ENCODE data around the gene ZNF862.
"Not testable (repeated sequence)": the region's sequence is repeated elsewhere in the genome, so short reads cannot be mapped to it uniquely, and the experiment has no call there.

The ZNF862 gene

DNA sequence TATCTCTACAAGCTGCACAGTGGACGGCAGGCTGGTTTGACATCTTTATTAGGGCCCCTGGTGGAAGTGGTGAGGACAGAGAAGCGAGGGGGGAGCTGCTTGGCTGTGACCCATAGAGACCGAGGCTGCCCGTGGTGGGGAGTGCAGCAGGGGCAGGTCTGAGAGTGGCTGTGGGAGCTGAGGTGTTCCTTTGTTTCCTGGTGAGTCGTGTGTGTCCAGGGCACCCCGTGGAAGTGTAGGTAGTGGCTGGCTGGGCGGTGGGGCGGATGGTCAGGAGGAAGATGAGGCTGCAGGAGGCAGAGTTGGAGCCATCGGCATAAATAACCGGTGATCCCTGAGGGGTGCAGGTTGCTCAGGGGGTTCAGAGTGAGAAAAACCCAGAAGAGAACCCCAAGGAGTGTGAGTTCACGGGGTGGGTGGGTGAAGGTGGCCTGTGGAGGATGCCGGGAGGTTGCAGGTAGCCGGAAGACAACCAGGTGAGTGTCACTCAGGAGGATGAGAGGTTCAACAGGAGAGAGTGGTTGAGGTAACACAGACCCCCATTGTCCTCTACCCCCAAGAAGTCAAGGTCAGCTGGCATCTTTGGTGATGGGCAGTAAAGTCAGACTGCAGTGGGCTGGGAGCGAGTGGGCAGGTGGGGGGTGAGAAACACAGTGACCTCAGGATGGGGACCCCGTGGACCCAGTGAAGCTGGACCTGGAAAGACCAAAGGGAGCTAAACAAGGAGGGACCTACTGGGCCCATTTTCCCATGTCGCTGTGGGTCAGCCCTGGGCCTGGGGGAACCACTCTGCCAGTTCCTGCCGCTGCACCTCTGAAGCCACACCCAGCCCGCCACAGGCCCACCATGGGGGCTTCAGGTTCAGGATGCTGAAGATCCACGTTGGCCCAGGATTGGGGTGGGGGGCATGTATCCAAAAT is 43.4 kb downstream of the ZNF862 start:
- Mint-ChIP-seq H3K4me1 (ENCODE audit: low read depth) (peaks cover 26% of the 10 kb centered on the region), H3K27ac (no peak overlapping the region), H3K9me3 (ENCODE audit: low read depth) (no peaks in the 10 kb centered on the region), H3K4me3 (no peak overlapping the region), H3K27me3 (no peaks in the 10 kb centered on the region), H3K36me3 (no peaks in the 10 kb centered on the region)

DNA sequence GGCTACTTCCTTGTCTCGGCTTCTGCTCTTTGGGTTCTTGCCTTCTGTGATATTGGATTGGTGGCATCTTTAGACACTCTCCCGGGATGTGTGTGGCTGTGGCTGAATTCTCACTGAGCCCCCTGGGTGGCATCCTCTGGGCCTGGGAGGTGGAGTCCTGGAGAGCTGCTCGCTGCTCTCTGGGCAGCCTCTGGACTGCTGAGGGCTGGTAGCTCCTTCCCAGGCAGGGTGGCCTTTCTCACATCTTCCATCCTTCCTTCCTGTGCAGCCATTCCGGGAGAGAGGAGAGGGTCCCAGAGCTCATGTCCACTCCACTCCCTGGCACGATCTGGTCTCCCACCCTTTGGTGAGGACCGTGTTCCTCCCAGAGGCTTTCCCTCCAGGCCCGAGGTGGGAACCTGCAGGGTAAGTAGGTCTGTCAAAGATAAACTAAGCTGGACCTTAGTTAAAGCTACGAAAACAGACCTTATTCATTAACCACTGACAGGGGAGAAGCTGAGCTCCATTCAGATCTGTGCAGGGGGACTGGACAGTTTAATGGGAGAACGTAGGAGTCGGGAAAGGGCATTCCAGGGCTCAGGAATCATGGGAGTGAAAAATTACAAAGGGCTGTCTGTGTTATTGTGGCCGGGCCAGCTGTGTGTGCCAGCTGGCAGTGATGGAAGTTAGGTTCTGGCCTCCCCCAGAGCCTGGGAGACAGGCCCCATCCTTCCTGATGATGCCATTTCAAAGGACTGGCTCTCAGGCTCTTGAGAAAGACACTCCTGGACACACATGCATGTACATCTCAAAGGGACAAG is 44.3 kb downstream of the ZNF862 start:
- no peaks in the 10 kb centered on the region for H3K36me3 Mint-ChIP-seq
- H3K27ac Mint-ChIP-seq: no peak overlapping the region
- H3K4me3 Mint-ChIP-seq: no peak overlapping the region
- H3K9me3 Mint-ChIP-seq (ENCODE audit: low read depth): no peaks in the 10 kb centered on the region
- H3K27me3 Mint-ChIP-seq: no peaks in the 10 kb centered on the region
- peaks cover 21% of the 10 kb centered on the region for H3K4me1 Mint-ChIP-seq (ENCODE audit: low read depth)

DNA sequence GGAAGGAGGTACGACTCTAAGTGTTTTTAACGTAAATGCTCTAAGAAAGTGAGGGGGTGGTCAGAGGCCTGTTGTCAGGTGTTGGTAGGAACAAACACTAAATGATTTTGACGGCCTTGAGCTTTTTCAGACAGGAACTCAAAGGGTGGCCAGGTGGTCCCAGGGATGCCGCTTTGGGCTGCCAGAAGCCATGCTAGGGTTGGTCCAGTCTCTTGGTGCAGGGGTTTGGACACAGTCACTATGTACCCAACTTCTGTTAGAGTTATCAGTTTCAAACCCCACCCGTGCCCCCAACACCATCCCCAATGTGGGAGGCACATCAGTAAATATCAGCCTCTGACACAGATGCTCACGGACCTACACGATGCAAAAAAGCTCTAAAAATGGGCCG is 44.9 kb downstream of the ZNF862 start:
- Mint-ChIP-seq H3K36me3 (peaks cover 3% of the 10 kb centered on the region), H3K4me1 (ENCODE audit: low read depth) (peaks cover 15% of the 10 kb centered on the region), H3K27me3 (no peaks in the 10 kb centered on the region), H3K4me3 (no peak overlapping the region), H3K27ac (peak overlapping the region; percentile 41), H3K9me3 (ENCODE audit: low read depth) (no peaks in the 10 kb centered on the region)

DNA sequence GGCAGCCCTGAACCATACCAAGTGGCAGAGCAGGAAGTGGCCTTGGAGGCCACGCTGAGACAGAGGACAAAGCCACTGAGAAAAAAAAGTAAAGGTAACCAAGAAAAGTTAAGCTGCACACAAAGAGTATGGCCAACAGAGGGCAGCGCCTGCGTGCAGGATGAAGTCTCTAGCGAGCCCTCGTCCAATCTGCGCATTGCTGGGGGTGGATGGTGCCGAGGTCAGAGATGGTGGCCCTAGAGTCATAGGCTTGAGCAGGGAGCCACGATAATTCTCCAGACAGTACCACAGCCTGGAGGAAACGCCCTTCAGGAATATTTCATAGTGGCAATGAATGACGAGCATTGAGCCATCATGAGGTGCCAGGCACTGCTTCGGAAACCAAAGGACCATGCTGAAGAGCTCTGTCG is 45.3 kb downstream of the ZNF862 start:
- H3K36me3 Mint-ChIP-seq: peaks cover 5% of the 10 kb centered on the region
- H3K4me3 Mint-ChIP-seq: no peak overlapping the region
- H3K27ac Mint-ChIP-seq: peak overlapping the region; percentile 41
- no peaks in the 10 kb centered on the region for H3K9me3 Mint-ChIP-seq (ENCODE audit: low read depth)
- H3K4me1 Mint-ChIP-seq (ENCODE audit: low read depth): peaks cover 12% of the 10 kb centered on the region
- no peaks in the 10 kb centered on the region for H3K27me3 Mint-ChIP-seq

DNA sequence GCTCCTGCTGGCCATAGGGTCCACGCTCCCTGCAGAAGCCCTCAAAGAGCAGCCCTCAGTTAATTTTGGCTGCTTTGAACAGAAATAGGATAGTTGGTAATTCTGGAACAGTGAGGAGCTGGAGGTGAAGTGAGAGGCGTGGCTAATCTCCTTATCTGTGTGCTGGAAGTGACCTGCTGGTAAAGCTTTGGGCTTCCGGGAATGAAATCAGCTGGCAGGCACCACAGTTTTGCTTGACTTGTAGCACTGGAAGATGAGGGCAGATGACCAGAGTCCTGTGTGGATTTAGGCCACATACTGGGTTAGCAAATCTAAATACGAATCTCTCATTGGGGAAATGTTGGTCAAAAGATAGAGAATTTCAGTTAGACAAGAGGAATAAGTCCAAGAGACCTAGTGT is 45.8 kb downstream of the ZNF862 start:
- no peaks in the 10 kb centered on the region for H3K27me3 Mint-ChIP-seq
- peaks cover 5% of the 10 kb centered on the region for H3K36me3 Mint-ChIP-seq
- peaks cover 11% of the 10 kb centered on the region for H3K4me1 Mint-ChIP-seq (ENCODE audit: low read depth)
- H3K4me3 Mint-ChIP-seq: no peak overlapping the region
- no peak overlapping the region for H3K27ac Mint-ChIP-seq
- no peaks in the 10 kb centered on the region for H3K9me3 Mint-ChIP-seq (ENCODE audit: low read depth)

DNA sequence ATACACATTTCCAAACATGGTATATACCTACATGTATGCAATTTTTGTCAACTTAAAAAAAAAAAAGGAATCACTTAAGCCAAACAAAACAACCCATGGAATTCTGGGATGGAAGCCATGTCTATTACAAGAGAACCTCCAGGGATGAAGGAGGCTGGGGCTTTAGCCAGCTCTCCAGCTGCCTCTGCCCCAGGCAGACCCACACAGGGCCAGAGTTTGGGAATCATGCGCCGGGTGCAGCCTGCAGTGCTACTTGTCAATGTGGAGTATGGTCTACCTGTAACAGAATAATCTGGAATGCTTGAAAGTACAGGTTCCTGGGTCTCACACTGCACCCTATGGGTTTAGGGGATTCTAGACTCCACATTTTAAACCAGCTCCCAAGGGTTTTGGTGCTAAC is 46.4 kb downstream of the ZNF862 start:
- Mint-ChIP-seq H3K4me1 (ENCODE audit: low read depth) (peaks cover 11% of the 10 kb centered on the region), H3K9me3 (ENCODE audit: low read depth) (no peaks in the 10 kb centered on the region), H3K4me3 (no peak overlapping the region), H3K27ac (no peak overlapping the region), H3K27me3 (no peaks in the 10 kb centered on the region), H3K36me3 (peaks cover 5% of the 10 kb centered on the region)

DNA sequence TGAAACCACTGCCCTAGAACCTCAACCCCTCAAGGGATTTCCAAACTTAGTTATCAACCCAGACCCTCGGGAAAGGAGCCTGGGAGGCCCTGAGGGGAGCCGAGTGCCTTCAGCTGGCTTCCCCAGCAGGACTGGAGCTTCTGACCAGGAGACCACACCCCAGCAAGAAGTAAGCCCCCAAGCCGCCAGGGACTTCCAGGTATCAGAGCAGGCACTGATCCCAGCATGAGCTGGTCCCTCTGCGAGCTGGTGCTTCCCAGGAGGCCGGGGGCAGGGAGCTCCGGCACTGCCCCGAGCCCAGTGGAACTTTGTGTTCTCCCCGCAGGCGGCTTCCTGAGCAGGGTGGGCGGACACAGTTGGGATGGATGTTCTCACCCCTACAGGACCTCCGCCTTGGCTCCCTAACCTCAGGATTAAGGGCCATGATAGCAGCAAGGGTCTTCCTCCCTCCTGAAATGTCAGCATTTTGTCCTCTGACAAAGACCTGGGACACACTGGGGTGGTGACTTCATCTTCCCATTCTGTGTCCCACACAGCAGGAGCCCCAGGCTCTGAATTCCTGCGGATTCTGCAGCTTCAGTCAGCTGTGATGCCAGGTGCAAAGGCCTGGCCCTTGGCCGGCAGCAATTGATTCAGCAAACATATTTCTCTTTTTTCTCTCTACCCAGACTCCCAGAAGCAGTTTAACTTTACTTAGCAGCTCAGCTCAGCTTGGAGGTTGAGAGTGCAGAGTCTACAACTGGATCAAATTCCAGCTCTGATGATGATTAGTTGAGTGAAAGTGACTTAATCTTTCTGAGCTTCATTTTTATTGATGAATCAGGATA is 47.2 kb downstream of the ZNF862 start:
- no peaks in the 10 kb centered on the region for H3K9me3 Mint-ChIP-seq (ENCODE audit: low read depth)
- H3K4me3 Mint-ChIP-seq: no peak overlapping the region
- H3K27ac Mint-ChIP-seq: no peak overlapping the region
- H3K36me3 Mint-ChIP-seq: peaks cover 5% of the 10 kb centered on the region
- peaks cover 11% of the 10 kb centered on the region for H3K4me1 Mint-ChIP-seq (ENCODE audit: low read depth)
- H3K27me3 Mint-ChIP-seq: no peaks in the 10 kb centered on the region

DNA sequence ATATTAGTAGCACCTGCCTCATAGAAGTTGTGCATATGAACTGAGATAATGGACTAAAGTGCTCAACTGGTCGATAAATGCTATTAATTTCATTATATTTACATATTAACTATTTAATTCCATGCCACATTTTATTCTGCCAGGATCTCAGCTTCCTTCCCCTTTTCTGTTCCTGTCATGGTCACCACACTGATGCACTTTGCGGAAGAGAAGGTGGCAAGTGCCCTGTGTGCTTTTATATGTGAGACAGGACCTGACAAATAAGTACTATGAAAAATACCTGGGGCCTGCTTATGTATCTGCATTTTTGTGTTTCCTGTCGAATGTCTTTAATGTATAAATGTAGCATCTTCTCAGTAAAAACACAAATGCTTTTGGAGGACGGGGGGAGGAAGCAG is 47.8 kb downstream of the ZNF862 start:
- Mint-ChIP-seq H3K27me3 (no peaks in the 10 kb centered on the region), H3K4me1 (ENCODE audit: low read depth) (peaks cover 11% of the 10 kb centered on the region), H3K9me3 (ENCODE audit: low read depth) (no peaks in the 10 kb centered on the region), H3K27ac (no peak overlapping the region), H3K4me3 (no peak overlapping the region), H3K36me3 (peaks cover 5% of the 10 kb centered on the region)

DNA sequence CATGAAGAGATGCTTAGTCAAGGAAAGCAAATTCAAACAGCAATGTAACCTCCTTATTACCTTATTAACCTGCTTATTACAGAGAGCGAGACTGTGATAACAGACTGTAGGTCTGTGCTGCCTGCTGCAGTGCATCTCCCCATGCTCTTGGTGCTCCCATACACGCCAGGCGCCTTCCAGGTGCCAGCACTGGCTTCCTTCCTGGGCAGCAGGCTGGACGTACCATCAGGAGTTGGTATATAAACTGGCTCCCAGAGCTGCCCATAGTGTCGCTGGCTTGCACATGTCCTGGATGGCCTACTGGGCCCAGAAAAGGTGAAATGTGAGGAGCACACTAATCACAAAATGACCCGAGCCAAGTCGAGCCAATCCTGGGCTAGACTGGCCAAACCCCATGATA is 49.1 kb downstream of the ZNF862 start:
- Mint-ChIP-seq H3K4me1 (ENCODE audit: low read depth) (peaks cover 11% of the 10 kb centered on the region), H3K4me3 (no peak overlapping the region), H3K9me3 (ENCODE audit: low read depth) (no peaks in the 10 kb centered on the region), H3K27me3 (no peaks in the 10 kb centered on the region), H3K36me3 (peaks cover 5% of the 10 kb centered on the region), H3K27ac (no peak overlapping the region)

DNA sequence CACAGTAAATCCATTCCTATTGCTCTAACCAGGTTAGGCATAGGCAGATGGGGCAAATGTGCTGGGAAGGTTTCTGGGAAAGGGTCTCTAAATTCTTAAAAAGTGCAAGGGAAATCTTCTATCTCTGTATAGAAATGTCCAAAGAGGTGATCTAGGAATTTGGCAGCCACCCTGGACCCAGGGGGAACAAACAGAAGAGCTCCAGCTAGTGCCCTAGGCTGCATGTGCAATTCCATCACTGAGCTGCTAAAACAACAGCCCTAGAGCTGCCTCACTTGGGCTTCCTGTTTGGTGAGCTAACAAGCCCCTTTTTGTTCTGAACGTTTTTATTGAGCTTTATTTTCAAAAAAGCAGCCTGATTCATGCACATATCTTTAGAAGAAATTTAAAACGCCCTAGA is 52.5 kb downstream of the ZNF862 start:
- H3K36me3 Mint-ChIP-seq; H3K27me3 Mint-ChIP-seq; H3K9me3 Mint-ChIP-seq (ENCODE audit: low read depth); H3K27ac Mint-ChIP-seq; H3K4me3 Mint-ChIP-seq; H3K4me1 Mint-ChIP-seq (ENCODE audit: low read depth): not testable (repeated sequence)

DNA sequence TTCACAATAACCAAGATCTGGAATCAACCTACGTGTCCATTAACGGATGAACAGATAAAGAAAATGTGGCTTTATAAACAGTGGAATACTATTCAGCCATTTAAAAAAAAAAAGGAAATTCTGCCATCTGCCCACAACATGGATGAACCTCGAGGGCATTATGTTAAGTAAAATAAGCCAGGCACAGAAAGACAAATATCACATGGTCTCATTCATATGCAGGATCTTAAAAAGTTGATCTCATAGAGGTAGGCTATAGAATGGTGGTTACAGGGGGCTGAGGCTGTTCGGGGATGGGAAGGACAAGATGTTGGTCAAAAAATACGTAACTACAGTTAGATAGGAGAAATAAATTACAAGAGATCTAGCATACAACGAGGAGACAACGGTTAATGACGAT is 56.8 kb downstream of the ZNF862 start:
- H3K36me3 Mint-ChIP-seq; H3K4me3 Mint-ChIP-seq; H3K9me3 Mint-ChIP-seq (ENCODE audit: low read depth); H3K4me1 Mint-ChIP-seq (ENCODE audit: low read depth); H3K27ac Mint-ChIP-seq; H3K27me3 Mint-ChIP-seq: not testable (repeated sequence)

DNA sequence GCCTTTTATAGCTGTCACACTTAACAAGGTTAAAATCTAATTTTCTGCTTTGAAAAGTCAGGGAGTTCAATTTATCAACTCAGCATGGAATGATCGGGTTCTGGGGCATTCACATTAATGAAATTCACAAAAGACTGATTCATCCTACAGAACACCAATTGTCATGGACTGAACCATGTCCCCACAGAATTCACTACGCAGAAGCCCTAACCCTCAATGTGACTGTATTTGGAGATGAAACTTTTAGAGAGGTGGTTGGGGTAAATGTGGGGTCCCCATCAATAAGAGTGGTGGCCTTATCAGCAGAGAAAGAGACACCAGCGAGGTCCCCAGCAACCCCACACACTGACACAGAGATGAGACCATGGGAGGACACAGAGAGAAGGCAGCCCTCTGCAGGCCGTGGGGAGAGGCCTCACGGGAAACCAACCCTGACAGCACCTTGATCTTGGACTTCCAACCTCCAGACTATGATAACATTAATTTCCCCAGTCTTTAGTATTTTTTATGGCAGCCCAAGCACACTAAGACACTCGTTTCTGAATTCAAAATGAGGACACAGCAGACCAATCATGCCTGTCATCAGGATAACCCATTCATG is 69.7 kb downstream of the ZNF862 start:
- not testable (repeated sequence) for H3K4me1 Mint-ChIP-seq (ENCODE audit: low read depth); H3K27ac Mint-ChIP-seq; H3K4me3 Mint-ChIP-seq; H3K36me3 Mint-ChIP-seq; H3K27me3 Mint-ChIP-seq; H3K9me3 Mint-ChIP-seq (ENCODE audit: low read depth)

DNA sequence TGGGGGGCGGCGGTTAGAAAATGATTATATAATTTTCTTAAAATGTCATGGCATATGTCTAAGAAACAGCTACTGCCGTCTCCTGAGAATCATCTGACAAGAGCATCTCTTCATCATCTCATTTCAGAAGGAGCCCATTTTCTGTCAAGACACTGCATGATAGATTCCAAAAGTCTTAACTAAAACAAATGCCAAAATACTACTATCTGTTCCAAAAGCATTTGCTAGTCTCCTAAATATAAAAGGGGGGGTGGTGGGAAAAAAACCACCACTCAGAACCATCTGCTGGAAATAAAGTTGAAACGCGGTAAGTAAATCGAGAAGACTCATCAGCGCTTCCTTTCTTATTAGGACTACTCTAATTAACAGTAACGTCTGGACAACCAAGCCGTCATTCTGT is 72.0 kb downstream of the ZNF862 start:
- H3K36me3 Mint-ChIP-seq; H3K9me3 Mint-ChIP-seq (ENCODE audit: low read depth); H3K27me3 Mint-ChIP-seq; H3K4me3 Mint-ChIP-seq; H3K27ac Mint-ChIP-seq; H3K4me1 Mint-ChIP-seq (ENCODE audit: low read depth): not testable (repeated sequence)

DNA sequence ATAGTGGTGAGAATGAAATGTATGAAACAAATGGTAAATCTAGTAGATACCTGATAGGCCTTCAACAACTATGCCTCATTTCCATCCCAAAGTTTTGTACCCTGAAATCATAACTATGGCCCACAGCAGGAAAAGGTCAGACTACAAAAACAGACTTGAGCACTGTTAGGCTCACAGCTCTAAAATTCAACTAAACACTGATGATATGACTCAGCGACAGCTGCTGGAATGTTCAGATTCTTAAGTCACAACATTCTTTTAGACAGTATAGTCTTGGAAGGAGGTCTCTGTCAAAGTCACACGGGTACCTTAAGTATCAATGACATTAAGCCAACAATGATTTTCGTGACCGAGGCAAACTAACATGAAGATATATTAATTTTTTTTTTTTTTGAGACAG is 74.0 kb downstream of the ZNF862 start:
- not testable (repeated sequence) for H3K27me3 Mint-ChIP-seq; H3K9me3 Mint-ChIP-seq (ENCODE audit: low read depth); H3K27ac Mint-ChIP-seq; H3K36me3 Mint-ChIP-seq; H3K4me3 Mint-ChIP-seq; H3K4me1 Mint-ChIP-seq (ENCODE audit: low read depth)
